Measurements from ENCODE around the gene THEMIS. TPM values are rescaled to one million over a fixed set of nuclear protein-coding genes. Genes with fewer than 3 reads are reported as not detected.
"Not testable (repeated sequence)": the region's sequence is repeated elsewhere in the genome, so short reads cannot be mapped to it uniquely, and the experiment has no call there.

THEMIS gene
- total RNA-seq, 3 donors from 2014 or later = 1.2 to 2.7 (median 2.0) TPM

DNA sequence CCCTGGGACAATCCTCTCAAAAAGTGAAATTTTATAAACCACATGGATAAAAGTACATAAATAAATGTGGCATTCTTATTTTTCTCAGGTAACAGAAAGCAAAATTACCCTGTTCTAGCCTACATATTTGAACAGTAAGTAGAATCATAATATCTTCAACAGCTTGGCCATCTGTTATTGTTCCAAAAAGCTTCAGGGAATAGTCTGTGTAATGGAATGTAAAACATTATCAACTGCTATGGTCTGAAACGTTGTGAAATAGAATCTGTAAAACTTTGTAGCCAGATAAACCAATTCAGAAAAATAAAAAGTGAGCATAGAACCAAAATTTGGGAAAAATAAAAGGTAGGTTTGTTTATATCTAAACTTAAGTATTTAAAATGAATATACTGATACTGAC is 114.7 kb downstream of the THEMIS start:
- intact Hi-C loops (cut with DNase I, micrococcal nuclease) = no loop called here
- DNase-seq (no peak), ATAC-seq (no peak)
- no peaks in the 10 kb centered on the region for H3K36me3 ChIP-seq (ENCODE audit: low read depth)
- TF ChIP-seq, protein P1, sequence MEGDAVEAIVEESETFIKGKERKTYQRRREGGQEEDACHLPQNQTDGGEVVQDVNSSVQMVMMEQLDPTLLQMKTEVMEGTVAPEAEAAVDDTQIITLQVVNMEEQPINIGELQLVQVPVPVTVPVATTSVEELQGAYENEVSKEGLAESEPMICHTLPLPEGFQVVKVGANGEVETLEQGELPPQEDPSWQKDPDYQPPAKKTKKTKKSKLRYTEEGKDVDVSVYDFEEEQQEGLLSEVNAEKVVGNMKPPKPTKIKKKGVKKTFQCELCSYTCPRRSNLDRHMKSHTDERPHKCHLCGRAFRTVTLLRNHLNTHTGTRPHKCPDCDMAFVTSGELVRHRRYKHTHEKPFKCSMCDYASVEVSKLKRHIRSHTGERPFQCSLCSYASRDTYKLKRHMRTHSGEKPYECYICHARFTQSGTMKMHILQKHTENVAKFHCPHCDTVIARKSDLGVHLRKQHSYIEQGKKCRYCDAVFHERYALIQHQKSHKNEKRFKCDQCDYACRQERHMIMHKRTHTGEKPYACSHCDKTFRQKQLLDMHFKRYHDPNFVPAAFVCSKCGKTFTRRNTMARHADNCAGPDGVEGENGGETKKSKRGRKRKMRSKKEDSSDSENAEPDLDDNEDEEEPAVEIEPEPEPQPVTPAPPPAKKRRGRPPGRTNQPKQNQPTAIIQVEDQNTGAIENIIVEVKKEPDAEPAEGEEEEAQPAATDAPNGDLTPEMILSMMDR (IDR thresholded peaks at IDR 0.05) = no peak
- no peak overlapping the region for H3K4me3 ChIP-seq
- H3K4me1 ChIP-seq (ENCODE audit: low read depth) = no peaks in the 10 kb centered on the region
- no peaks in the 10 kb centered on the region for H3K9me3 ChIP-seq

DNA sequence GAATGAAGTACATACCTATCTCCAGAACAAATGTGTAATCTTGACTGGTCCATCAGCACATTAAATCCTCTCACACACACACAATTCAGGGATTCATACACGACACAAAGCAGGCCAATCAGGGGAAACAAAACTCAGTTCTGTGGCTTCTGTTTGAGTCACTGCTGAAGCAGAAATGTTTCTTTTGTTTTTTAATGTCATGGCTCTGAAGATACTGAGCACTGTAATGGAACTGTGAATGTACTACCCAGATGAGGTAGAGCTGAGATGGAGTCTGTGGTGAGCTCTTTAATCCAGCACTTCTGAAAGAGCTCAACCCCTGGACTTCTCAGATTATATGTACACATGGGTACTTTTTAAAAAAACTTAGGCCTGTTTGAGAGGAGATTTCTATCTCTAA is 116.4 kb downstream of the THEMIS start:
- Histone ChIP-seq H3K4me3 (no peak overlapping the region), H3K36me3 (ENCODE audit: low read depth) (no peaks in the 10 kb centered on the region), H3K9me3 (no peaks in the 10 kb centered on the region), H3K4me1 (ENCODE audit: low read depth) (no peaks in the 10 kb centered on the region)
- TF ChIP-seq, protein P1 (IDR thresholded peaks at IDR 0.05) = no peak
- DNase-seq (no peak), ATAC-seq (no peak)
- intact Hi-C loops (cut with DNase I, micrococcal nuclease) = no loop called here

DNA sequence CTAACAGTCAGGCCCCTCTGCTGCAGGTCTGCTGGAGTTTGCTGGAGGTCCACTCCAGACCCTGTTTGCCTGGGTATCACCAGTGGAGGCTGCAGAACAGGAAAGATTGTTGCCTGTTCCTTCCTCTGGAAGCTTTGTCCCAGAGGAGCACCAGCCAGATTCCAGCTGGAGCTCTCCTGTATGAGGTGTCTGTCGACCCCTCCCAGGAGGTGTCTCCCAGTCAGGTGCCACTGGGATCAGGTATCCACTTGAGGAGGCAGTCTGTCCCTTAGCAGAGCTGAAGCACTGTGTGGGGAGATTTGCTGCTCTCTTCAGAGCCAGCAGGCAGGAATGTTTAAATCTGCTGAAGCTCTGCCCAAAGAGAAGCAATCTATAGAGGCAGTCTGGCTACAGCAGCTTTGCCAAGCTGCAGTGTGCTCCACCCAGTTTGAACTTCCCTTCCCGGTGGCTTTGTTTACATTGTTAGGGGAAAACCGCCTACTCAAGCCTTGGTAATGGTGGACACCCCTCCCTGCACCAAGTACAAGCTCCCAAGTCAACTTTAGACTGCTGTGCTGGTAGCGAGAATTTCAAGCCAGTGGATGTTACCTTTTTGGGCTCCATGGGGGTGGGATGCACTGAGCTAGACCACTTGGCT is 119.1 kb downstream of the THEMIS start:
- ATAC-seq (peak; percentile 85), DNase-seq (peak in 1 of 3 donors; percentile 34)
- H3K36me3 ChIP-seq (ENCODE audit: low read depth); H3K9me3 ChIP-seq; H3K4me3 ChIP-seq; H3K4me1 ChIP-seq (ENCODE audit: low read depth); intact Hi-C loops (cut with DNase I, micrococcal nuclease): not testable (repeated sequence)

DNA sequence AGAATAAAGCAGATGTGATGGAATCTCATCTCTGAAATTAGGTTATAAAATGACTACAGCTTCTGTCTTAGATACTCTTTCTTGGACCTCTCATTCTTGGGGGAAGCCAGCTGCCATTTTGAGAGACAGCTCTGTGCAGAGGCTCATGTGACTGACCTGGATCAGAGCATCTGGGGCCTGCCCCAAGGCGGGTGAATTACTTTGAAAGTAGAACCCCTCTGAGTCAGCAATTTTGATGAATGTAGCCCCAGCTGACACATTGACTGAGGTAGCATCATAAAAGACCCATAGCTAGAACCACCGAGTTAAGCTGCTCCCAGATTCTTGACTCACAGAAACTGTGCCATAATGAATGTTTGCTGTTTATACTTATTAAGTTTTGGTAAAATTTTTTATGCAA is 124.5 kb downstream of the THEMIS start:
- intact Hi-C loops (cut with DNase I, micrococcal nuclease) = no loop called here
- DNase-seq (no peak), ATAC-seq (no peak)
- Histone ChIP-seq H3K4me1 (ENCODE audit: low read depth) (no peaks in the 10 kb centered on the region), H3K9me3 (no peaks in the 10 kb centered on the region), H3K4me3 (no peak overlapping the region), H3K36me3 (ENCODE audit: low read depth) (no peaks in the 10 kb centered on the region)
- TF ChIP-seq, protein P1 (IDR thresholded peaks at IDR 0.05) = no peak

DNA sequence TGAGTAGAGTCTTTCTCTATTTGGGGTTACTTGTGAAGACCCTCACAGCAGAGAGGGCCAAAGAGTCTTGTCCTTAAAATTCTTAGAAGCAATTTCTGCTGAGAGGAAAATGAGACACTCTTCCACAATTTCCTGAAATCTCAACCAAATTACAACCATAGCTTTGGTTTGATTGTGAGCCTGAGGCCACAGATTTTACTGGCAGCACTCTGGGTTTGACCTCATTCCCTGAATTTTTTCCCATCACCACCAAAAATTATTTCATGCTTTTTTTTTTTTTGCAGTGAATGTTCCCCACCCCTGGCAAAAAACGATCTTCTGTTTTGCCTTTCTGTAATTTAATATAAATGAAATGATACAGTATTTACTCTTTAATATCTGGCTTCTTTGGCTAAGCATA is 125.5 kb downstream of the THEMIS start:
- no peaks in the 10 kb centered on the region for H3K9me3 ChIP-seq
- intact Hi-C loops (cut with DNase I, micrococcal nuclease) = no loop called here
- TF ChIP-seq, protein P1 (IDR thresholded peaks at IDR 0.05) = no peak
- H3K36me3 ChIP-seq (ENCODE audit: low read depth) = no peaks in the 10 kb centered on the region
- no peaks in the 10 kb centered on the region for H3K4me1 ChIP-seq (ENCODE audit: low read depth)
- ATAC-seq (no peak), DNase-seq (no peak)
- no peak overlapping the region for H3K4me3 ChIP-seq

DNA sequence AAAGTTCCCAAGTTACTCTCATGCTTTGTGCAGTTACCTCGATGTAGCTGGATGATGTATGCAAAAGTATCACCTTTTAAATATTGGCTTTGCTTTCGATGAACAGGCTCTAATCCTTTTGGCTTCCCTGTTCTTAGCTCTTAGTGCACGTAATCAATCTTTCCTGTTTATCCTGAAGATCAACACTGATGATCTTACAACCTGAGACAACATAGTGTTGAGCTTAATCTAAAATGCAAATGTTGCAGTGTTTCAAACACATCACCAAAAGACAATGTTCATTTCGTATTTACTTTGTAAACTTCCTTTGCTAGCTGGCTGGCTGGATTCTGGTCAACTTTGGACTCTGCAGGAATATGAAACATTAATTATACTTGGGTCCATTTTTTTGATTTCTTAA is 132.1 kb downstream of the THEMIS start:
- Histone ChIP-seq H3K4me1 (ENCODE audit: low read depth) (no peaks in the 10 kb centered on the region), H3K9me3 (no peaks in the 10 kb centered on the region)
- intact Hi-C loops (cut with DNase I, micrococcal nuclease) = no loop called here

More for the DNA sequence above, 132.1 kb downstream of the THEMIS start:
- Histone ChIP-seq H3K36me3 (ENCODE audit: low read depth) (no peaks in the 10 kb centered on the region), H3K4me3 (no peak overlapping the region)
- DNase-seq (no peak), ATAC-seq (no peak)
- TF ChIP-seq, protein P1 (IDR thresholded peaks at IDR 0.05) = no peak

Measured in mucosa of descending colon (tissue), 3 donors.